ENCODE results near the gene C20orf144. TPM values are rescaled to one million over a fixed set of nuclear protein-coding genes. Genes with fewer than 3 reads are reported as not detected.

The C20orf144 gene
- total and polyA plus RNA-seq, 9 of the 15 experiments (the other 6 are each of a cell fraction or from before 2014, with no cell fraction given): 0.04 to 0.23 (median 0.11) TPM; not detected in 2

DNA sequence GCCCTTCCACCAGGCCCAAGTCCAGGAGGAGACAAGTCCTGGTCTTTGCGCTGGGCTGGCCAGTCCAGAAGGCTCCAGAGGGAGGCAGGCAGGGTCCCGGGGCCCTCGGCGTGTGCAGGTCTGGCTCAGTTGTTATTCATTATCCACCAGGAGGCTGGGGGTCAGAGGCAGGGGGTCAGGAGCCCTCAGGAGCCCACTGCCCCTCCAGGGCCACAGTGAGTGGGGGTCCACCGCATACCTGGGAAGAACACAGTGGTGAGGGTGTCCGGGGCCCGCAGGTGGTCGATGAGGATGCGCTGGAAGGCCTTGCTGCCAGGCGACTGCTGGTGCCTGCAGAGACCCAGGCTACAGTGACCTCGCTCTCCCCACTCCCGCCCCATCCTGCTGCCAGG lies 4.4 kb upstream of the C20orf144 start:
- Histone ChIP-seq H3K4me2 (ENCODE audit: insufficient read depth, low read length) (no peak overlapping the region), H3K4me3 (no peak overlapping the region), H4K20me1 (replicated peaks; ENCODE audit: control insufficient read depth, insufficient read depth, low read length) (peaks cover 25% of the 10 kb centered on the region; the same call in 1 of the 2 replicates), H3K9me1 (ENCODE audit: control insufficient read depth, insufficient read depth, low read length) (no peaks in the 10 kb centered on the region), H3K4me1 (replicated peaks in 1 of 2; ENCODE audit: control insufficient read depth in 2 of 2, insufficient read depth in 2 of 2, low read length in 2 of 2) (peaks cover 5 to 43% of the 10 kb centered on the region in 2 experiments; a peak in 3 of 5 replicates), H3K79me2 (ENCODE audit: control insufficient read depth, insufficient read depth, low read length) (peaks cover 10% of the 10 kb centered on the region), H3K9ac (ENCODE audit: insufficient read depth in 1 of 2, low read depth in 2 of 2, low read length in 2 of 2) (no peak overlapping the region; a peak in 1 of 4 replicates), H3K9me3 (replicated peaks; ENCODE audit: control insufficient read depth, insufficient read depth, low read depth, low read length) (no peaks in the 10 kb centered on the region), H3K27me3 (ENCODE audit: control insufficient read depth in 2 of 2, insufficient read depth in 2 of 2, low read length in 2 of 2) (no peaks in the 10 kb centered on the region), H3K36me3 (ENCODE audit: control insufficient read depth, insufficient read depth, low read length) (peaks cover 55% of the 10 kb centered on the region; the same call in 2 of the 3 replicates), H2AFZ (ENCODE audit: low read depth, low read length) (no peak overlapping the region), H3K27ac (ENCODE audit: extremely low read depth, low read depth, low read length) (no peak overlapping the region)
- FAIRE-seq (no peak), DNase-seq (ENCODE audit: extremely low read depth in 1 of 4, low spot score in 3 of 4) (no peak), ATAC-seq (no peak)
- in situ Hi-C loops (cut with MboI) (loop anchor here (10.0 kb wide), 1 partner anchor 243 kb away; no protein-coding TSS in a partner anchor), intact Hi-C loops (cut with micrococcal nuclease) (no loop called here)
- CTCF ChIA-PET (ENCODE audit: low intra/inter-chr PET ratio): no interaction called here
- BruUV-seq (replicated peaks): no TSS peak
- POLR2A ChIA-PET: interaction anchor here (0.6 to 0.7 kb wide), 2 partner anchors 9 to 364 kb away, joined by 3 read pairs; partner anchors contain the start of gene ACTL10
- 98% methylated on average over 3 of the region's 12 CpGs for WGBS (ENCODE audit: insufficient coverage, low coverage, missing lambda C conversion rate)
- TF ChIP-seq, protein P1, sequence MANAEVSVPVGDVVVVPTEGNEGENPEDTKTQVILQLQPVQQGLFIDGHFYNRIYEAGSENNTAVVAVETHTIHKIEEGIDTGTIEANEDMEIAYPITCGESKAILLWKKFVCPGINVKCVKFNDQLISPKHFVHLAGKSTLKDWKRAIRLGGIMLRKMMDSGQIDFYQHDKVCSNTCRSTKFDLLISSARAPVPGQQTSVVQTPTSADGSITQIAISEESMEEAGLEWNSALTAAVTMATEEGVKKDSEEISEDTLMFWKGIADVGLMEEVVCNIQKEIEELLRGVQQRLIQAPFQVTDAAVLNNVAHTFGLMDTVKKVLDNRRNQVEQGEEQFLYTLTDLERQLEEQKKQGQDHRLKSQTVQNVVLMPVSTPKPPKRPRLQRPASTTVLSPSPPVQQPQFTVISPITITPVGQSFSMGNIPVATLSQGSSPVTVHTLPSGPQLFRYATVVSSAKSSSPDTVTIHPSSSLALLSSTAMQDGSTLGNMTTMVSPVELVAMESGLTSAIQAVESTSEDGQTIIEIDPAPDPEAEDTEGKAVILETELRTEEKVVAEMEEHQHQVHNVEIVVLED (CRISPR knock-in tag; IDR thresholded peaks at IDR 0.05): no peak
- no peak for TF ChIP-seq PHB (CRISPR knock-in tag; IDR thresholded peaks at IDR 0.05)
- TF ChIP-seq ZNF764 (CRISPR knock-in tag; IDR thresholded peaks at IDR 0.05; ENCODE audit: low read depth): no peak
- TF ChIP-seq POLR2G (IDR thresholded peaks at IDR 0.05; ENCODE audit: low read depth, low read length): peak; percentile 66
- TF ChIP-seq RBFOX2 (IDR thresholded peaks at IDR 0.05; ENCODE audit: low read depth, low read length): peak; percentile 56

Data from K562 (cell line).